Naive thymus-derived CD8-positive, alpha-beta T cell (primary cell): Measurements from ENCODE around the gene ALKBH8. TPM values are rescaled to one million over a fixed set of nuclear protein-coding genes. Genes with fewer than 3 reads are reported as not detected.
"Not testable (repeated sequence)": the region's sequence is repeated elsewhere in the genome, so short reads cannot be mapped to it uniquely, and the experiment has no call there.

Experiments
- ATAC-seq, 2 donors: fragments of 150-1000 bp; cut with Tn5 transposase in 1 of 2; sonication (Bioruptor Pico), chemical (Tn5 transposase) in 1 of 2; 1 replicate in 1 of 2; 2 replicates in 1 of 2; pipeline ENCODE4 v1.10.0; 2021; ENCODE audit warnings: mild to moderate bottlenecking in 2 of 2, moderate library complexity in 2 of 2
- POLR2A ChIA-PET: fragments of 350-600 bp; sonication (Branson Sonifier 250); formaldehyde crosslinking; loops from one replicate; lab custom pipeline; 2021; ENCODE audit warnings: antibody characterized with exemption; lab: Charles Lee
- DNase-seq, 10 donors: peaks; one replicate each; pipeline versions ENCODE4 v3.0.0 to v3.0.0-alpha.2; 2020 to 2022
- H3K27ac Mint-ChIP-seq, 10 donors: one replicate each; pipeline ENCODE4 v1.8.0; 2020 to 2022; ENCODE audit warnings: mild to moderate bottlenecking in 10 of 10, mixed read lengths in 10 of 10, moderate library complexity in 4 of 10, inconsistent platforms in 1 of 10
- H3K27me3 Mint-ChIP-seq, 5 donors: one replicate each; pipeline ENCODE4 v1.8.0; 2021 to 2022; ENCODE audit warnings: mixed read lengths in 5 of 5
- H3K36me3 Mint-ChIP-seq, 3 donors: one replicate each; pipeline ENCODE4 v1.8.0; 2020 to 2022; ENCODE audit warnings: mixed read lengths in 3 of 3, mild to moderate bottlenecking in 2 of 3, inconsistent platforms in 1 of 3
- H3K4me1 Mint-ChIP-seq, 4 donors: one replicate each; pipeline ENCODE4 v1.8.0; 2021 to 2022; ENCODE audit warnings: mixed read lengths in 4 of 4
- H3K4me3 Mint-ChIP-seq, 10 donors: one replicate each; pipeline ENCODE4 v1.8.0; 2020 to 2022; ENCODE audit warnings: mild to moderate bottlenecking in 10 of 10, mixed read lengths in 10 of 10, moderate library complexity in 6 of 10, inconsistent platforms in 1 of 10
- H3K9me3 Mint-ChIP-seq, 9 donors: one replicate each; pipeline ENCODE4 v1.8.0; 2020 to 2022; ENCODE audit warnings: mixed read lengths in 9 of 9, mild to moderate bottlenecking in 3 of 9, inconsistent platforms in 1 of 9, moderate library complexity in 1 of 9
- polyA plus RNA-seq, 3 donors: library from polyadenylated mRNA; unstranded; fragments of 300-500 nt; fragmentation: Illumina TruSeq; gene quantifications; one replicate each; pipeline ENCODE4 v1.2.3, GENCODE V29; 2021
- total RNA-seq, 8 experiments: library from RNA in 2 of 8; stranded (reverse) in 2 of 8; gene quantifications; one replicate each; pipeline ENCODE4 v1.2.3 and lab custom pipeline; 2021 to 2026

Gene ALKBH8
- total and polyA plus RNA-seq, 5 experiments from 2014 or later, result 6.1 to 18.2 (median 11.9) TPM

DNA sequence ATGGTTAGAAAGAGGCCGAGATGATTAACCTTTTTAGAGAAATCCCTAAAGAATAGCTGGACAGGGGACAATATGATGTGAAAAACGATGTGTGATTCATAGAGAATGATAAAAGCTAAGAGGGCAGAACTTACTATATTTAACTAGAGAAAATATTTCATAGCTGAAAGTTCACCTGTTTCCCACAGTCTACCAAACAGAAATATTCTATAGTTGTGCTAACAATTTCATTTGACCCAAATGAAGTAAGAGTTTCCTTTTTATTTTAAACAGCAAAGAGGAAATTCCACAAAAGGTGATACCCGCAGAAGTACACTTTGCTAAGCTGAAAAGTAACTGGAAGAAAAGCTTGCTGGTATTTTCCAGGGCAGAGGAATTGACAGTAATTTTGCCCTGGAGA, 26.7 kb downstream of the ALKBH8 start:
- H3K27me3 Mint-ChIP-seq, result no peaks in the 10 kb centered on the region
- no peak overlapping the region for H3K27ac Mint-ChIP-seq
- ATAC-seq, result no peak
- peaks cover 21 to 81% (median 45%) of the 10 kb centered on the region in 3 donors for H3K36me3 Mint-ChIP-seq
- peaks cover 0 to 4% (median 0%) of the 10 kb centered on the region in 9 donors for H3K9me3 Mint-ChIP-seq
- DNase-seq, result no peak
- POLR2A ChIA-PET, result no interaction called here
- H3K4me3 Mint-ChIP-seq, result no peak overlapping the region
- peaks cover 2 to 10% (median 4%) of the 10 kb centered on the region in 4 donors for H3K4me1 Mint-ChIP-seq

- Mint-ChIP-seq H3K9me3 (peaks cover 0 to 4% (median 0%) of the 10 kb centered on the region in 9 donors), H3K27ac (no peak overlapping the region), H3K4me3 (no peak overlapping the region), H3K36me3 (peaks cover 21 to 82% (median 44%) of the 10 kb centered on the region in 3 donors), H3K27me3 (no peaks in the 10 kb centered on the region), H3K4me1 (peaks cover 2 to 10% (median 3%) of the 10 kb centered on the region in 4 donors)
- ATAC-seq (no peak), DNase-seq (no peak)
- POLR2A ChIA-PET, result no interaction called here
These were observed 27.3 kb downstream of the ALKBH8 start for GRCh38 chr11:107538239-107538638.

- not testable (repeated sequence) for H3K27ac Mint-ChIP-seq, H3K4me1 Mint-ChIP-seq, DNase-seq, H3K9me3 Mint-ChIP-seq, H3K4me3 Mint-ChIP-seq, ATAC-seq, H3K27me3 Mint-ChIP-seq
- POLR2A ChIA-PET, result interaction anchor here (0.7 kb wide), 1 partner anchor 169 kb away, joined by 4 read pairs; no protein-coding TSS in a partner anchor
- peaks cover 21 to 80% (median 44%) of the 10 kb centered on the region in 3 donors for H3K36me3 Mint-ChIP-seq
These were observed 28.4 kb downstream of the ALKBH8 start for GRCh38 chr11:107537155-107537554.

GRCh38 chr11:107526197-107526596, 39.3 kb downstream of the ALKBH8 start:
- Mint-ChIP-seq H3K27me3 (no peaks in the 10 kb centered on the region), H3K36me3 (peaks cover 0 to 68% (median 42%) of the 10 kb centered on the region in 3 donors), H3K4me1 (no peaks in the 10 kb centered on the region), H3K4me3 (no peak overlapping the region), H3K9me3 (no peaks in the 10 kb centered on the region), H3K27ac (no peak overlapping the region)
- ATAC-seq (no peak), DNase-seq (no peak)
- POLR2A ChIA-PET, result no interaction called here

- peaks cover 27 to 78% (median 53%) of the 10 kb centered on the region in 3 donors for H3K36me3 Mint-ChIP-seq
- H3K4me3 Mint-ChIP-seq, result no peak overlapping the region
- peaks cover 0 to 2% (median 0%) of the 10 kb centered on the region in 4 donors for H3K4me1 Mint-ChIP-seq
- H3K27me3 Mint-ChIP-seq, result no peaks in the 10 kb centered on the region
- POLR2A ChIA-PET, result no interaction called here
- DNase-seq, result no peak
- no peak for ATAC-seq
- H3K27ac Mint-ChIP-seq, result no peak overlapping the region
- peaks cover 0 to 2% (median 0%) of the 10 kb centered on the region in 9 donors for H3K9me3 Mint-ChIP-seq
These were observed 56.7 kb downstream of the ALKBH8 start for GRCh38 chr11:107508858-107509244.

GRCh38 chr11:107508201-107508857, 57.2 kb downstream of the ALKBH8 start:
- Mint-ChIP-seq H3K4me3 (no peak overlapping the region), H3K36me3 (peaks cover 33 to 79% (median 55%) of the 10 kb centered on the region in 3 donors), H3K27me3 (no peaks in the 10 kb centered on the region), H3K27ac (no peak overlapping the region), H3K4me1 (no peaks in the 10 kb centered on the region), H3K9me3 (peaks cover 0 to 4% (median 0%) of the 10 kb centered on the region in 9 donors)
- POLR2A ChIA-PET, result no interaction called here
- DNase-seq (no peak), ATAC-seq (no peak)

- H3K4me3 Mint-ChIP-seq, result no peak overlapping the region
- H3K27ac Mint-ChIP-seq, result no peak overlapping the region
- H3K4me1 Mint-ChIP-seq, result no peaks in the 10 kb centered on the region
- DNase-seq (no peak), ATAC-seq (no peak)
- H3K27me3 Mint-ChIP-seq, result no peaks in the 10 kb centered on the region
- peaks cover 55 to 85% (median 71%) of the 10 kb centered on the region in 3 donors for H3K36me3 Mint-ChIP-seq
- POLR2A ChIA-PET, result no interaction called here
- H3K9me3 Mint-ChIP-seq, result peaks cover 5 to 24% (median 12%) of the 10 kb centered on the region in 9 donors
These were observed 59.8 kb downstream of the ALKBH8 start for GRCh38 chr11:107505647-107506225.

DNA sequence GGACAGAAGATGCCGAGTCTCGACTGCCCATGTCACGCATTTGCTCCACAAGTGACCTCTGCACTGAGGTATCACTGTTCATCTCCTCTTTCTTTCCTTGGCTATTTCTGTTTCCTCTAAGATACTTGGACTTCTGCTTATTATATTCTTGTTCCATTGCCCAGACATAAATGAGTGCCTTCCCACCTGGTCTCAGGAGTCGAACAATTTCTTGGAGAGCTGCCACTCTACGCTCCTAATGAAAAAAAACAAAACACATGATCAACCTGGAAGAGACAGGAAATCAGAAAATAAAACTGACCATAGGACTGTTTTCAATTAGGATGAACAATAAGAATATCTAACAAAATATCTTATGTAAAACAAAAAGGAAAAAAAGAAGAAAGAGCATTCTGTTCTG, 60.6 kb downstream of the ALKBH8 start:
- no peak overlapping the region for H3K27ac Mint-ChIP-seq
- H3K9me3 Mint-ChIP-seq, result peaks cover 5 to 24% (median 12%) of the 10 kb centered on the region in 9 donors
- no peaks in the 10 kb centered on the region for H3K27me3 Mint-ChIP-seq
- no peaks in the 10 kb centered on the region for H3K4me1 Mint-ChIP-seq
- no peak overlapping the region for H3K4me3 Mint-ChIP-seq
- peaks cover 50 to 79% (median 67%) of the 10 kb centered on the region in 3 donors for H3K36me3 Mint-ChIP-seq
- DNase-seq (no peak), ATAC-seq (no peak)
- POLR2A ChIA-PET, result no interaction called here

GRCh38 chr11:107501713-107502112, 63.8 kb downstream of the ALKBH8 start:
- ATAC-seq (no peak), DNase-seq (no peak)
- H3K4me1 Mint-ChIP-seq, result no peaks in the 10 kb centered on the region
- no peaks in the 10 kb centered on the region for H3K27me3 Mint-ChIP-seq
- peaks cover 5 to 24% (median 12%) of the 10 kb centered on the region in 9 donors for H3K9me3 Mint-ChIP-seq
- peaks cover 50 to 57% (median 56%) of the 10 kb centered on the region in 3 donors for H3K36me3 Mint-ChIP-seq
- POLR2A ChIA-PET, result no interaction called here
- no peak overlapping the region for H3K27ac Mint-ChIP-seq
- no peak overlapping the region for H3K4me3 Mint-ChIP-seq

GRCh38 chr11:107497371-107497770, 68.2 kb downstream of the ALKBH8 start:
- H3K4me3 Mint-ChIP-seq, H3K27ac Mint-ChIP-seq, ATAC-seq, POLR2A ChIA-PET, DNase-seq, H3K4me1 Mint-ChIP-seq: not testable (repeated sequence)
- peaks cover 14 to 19% (median 15%) of the 10 kb centered on the region in 3 donors for H3K36me3 Mint-ChIP-seq
- H3K27me3 Mint-ChIP-seq, result peaks cover 2 to 18% (median 10%) of the 10 kb centered on the region in 5 donors
- H3K9me3 Mint-ChIP-seq, result peaks cover under 1 to 15% (median 8%) of the 10 kb centered on the region in 9 donors

DNA sequence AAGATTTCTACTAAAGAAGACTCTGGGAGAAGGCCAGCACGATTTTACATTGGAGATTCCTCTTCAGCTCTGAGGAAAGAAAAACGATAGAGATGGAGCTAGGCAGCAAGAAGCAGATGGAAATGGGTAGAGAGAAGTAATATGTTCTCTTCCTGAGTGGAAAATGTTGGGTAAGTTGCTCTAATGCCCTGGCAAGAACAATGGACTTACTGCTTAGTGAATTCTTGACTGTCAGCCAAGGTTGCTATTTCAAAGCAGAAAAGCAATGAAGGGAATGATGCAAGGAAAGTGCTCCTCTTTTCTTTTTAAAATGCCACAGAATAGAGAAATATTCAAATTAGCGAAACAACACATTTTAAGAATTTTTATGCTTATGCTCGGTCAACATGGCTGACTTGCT, 69.5 kb downstream of the ALKBH8 start:
- H3K36me3 Mint-ChIP-seq, result peaks cover under 1 to 6% (median 3%) of the 10 kb centered on the region in 3 donors
- peaks cover 0 to 3% (median under 1%) of the 10 kb centered on the region in 9 donors for H3K9me3 Mint-ChIP-seq
- no peak for DNase-seq
- no peak for ATAC-seq
- H3K4me3 Mint-ChIP-seq, result no peak overlapping the region
- H3K27me3 Mint-ChIP-seq, result peaks cover 2 to 18% (median 12%) of the 10 kb centered on the region in 5 donors
- no peak overlapping the region for H3K27ac Mint-ChIP-seq
- POLR2A ChIA-PET, result no interaction called here
- H3K4me1 Mint-ChIP-seq, result no peaks in the 10 kb centered on the region

DNA sequence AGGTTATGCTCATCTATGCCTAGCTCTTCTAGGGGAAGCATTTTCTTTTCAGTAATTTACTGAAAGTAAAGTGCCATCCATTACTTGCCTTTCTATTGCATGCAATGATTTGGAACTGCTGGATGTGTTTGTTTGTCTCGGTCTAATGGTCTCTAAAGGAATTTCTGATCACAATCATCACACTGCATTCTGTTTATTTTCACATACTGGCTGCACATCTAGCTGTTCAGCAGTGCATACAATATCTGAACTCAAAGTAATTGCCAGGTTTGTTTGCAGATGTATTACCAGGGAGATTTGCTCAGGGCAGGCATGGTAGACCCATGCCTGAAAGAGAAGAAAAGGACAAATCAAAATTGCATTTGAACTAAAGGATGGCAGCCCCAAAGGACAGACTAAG, 71.5 kb downstream of the ALKBH8 start:
- Mint-ChIP-seq H3K4me1 (no peaks in the 10 kb centered on the region), H3K27me3 (peaks cover 2 to 24% (median 15%) of the 10 kb centered on the region in 5 donors), H3K4me3 (no peak overlapping the region), H3K9me3 (no peaks in the 10 kb centered on the region), H3K27ac (no peak overlapping the region), H3K36me3 (peaks cover 0 to 2% (median 0%) of the 10 kb centered on the region in 3 donors)
- POLR2A ChIA-PET, result no interaction called here
- DNase-seq (no peak), ATAC-seq (no peak)

DNA sequence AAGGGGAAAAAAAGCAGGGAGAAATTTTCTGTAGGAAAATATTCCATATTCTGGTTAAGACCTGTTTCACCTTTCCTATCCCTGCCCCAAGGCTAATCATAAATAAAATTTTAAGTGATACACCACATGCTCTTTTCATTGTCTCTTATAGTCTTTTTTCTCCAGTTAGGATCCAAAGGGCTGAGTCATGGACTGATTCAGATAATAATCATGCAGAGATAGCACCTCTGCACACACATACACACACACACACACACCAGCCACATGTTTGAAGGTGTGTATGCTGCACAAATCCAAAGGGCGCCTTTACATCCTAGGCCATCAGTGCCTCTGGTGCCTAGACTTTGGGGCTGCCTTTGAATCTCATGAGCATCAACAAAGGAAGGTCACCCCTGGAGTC, 72.4 kb downstream of the ALKBH8 start:
- H3K27ac Mint-ChIP-seq, result no peak overlapping the region
- no peaks in the 10 kb centered on the region for H3K4me1 Mint-ChIP-seq
- POLR2A ChIA-PET, result no interaction called here
- peaks cover 0 to 8% (median 0%) of the 10 kb centered on the region in 9 donors for H3K9me3 Mint-ChIP-seq
- peaks cover 0 to 2% (median 0%) of the 10 kb centered on the region in 3 donors for H3K36me3 Mint-ChIP-seq
- H3K27me3 Mint-ChIP-seq, result peaks cover 2 to 34% (median 15%) of the 10 kb centered on the region in 5 donors
- DNase-seq (no peak), ATAC-seq (no peak)
- no peak overlapping the region for H3K4me3 Mint-ChIP-seq
